Kidney (tissue), 14 donors: ENCODE measurements around the gene OTOF. TPM values are rescaled to one million over a fixed set of nuclear protein-coding genes. Genes with fewer than 3 reads are reported as not detected.

Experiments used
- DNase-seq, 5 donors: peaks; one replicate each; pipeline ENCODE4 v3.0.0-alpha.2; 2013 to 2020
- FAIRE-seq: peaks from 2 replicates; lab custom pipeline; 2012; peaks lifted over from hg19 to GRCh38; lab: Jason Lieb, UNC
- H3K27ac ChIP-seq, 2 donors: one replicate each; pipeline ENCODE4 v1.7.0; 2013; ENCODE audit warnings: low read depth in 2 of 2, low read length in 2 of 2, inconsistent platforms in 1 of 2
- H3K27me3 ChIP-seq: one replicate; pipeline ENCODE4 v1.7.1; 2013; ENCODE audit warnings: low read length, inconsistent platforms; ENCODE audit not compliant: control insufficient read depth, insufficient read depth
- H3K36me3 ChIP-seq, 3 donors: one replicate each; pipeline versions ENCODE4 v1.7.0 to v1.7.1; 2013; ENCODE audit warnings: low read length in 3 of 3, control low read depth in 1 of 3, inconsistent platforms in 1 of 3; ENCODE audit not compliant: insufficient read depth in 3 of 3, control insufficient read depth in 2 of 3
- H3K4me1 ChIP-seq, 3 donors: one replicate each; pipeline versions ENCODE4 v1.7.0 to v1.7.1; 2013; ENCODE audit warnings: low read length in 3 of 3, inconsistent platforms in 1 of 3, low read depth in 1 of 3; ENCODE audit not compliant: control insufficient read depth in 2 of 3, insufficient read depth in 2 of 3
- H3K4me3 ChIP-seq, 3 donors: one replicate each; pipeline versions ENCODE4 v1.7.0 to v1.8.1; 2013; ENCODE audit warnings: low read length in 3 of 3, control low read depth in 1 of 3, inconsistent platforms in 1 of 3
- H3K9ac ChIP-seq, 3 donors: one replicate each; pipeline versions ENCODE4 v1.7.0 to v1.7.1; 2013; ENCODE audit warnings: low read length in 3 of 3, control low read depth in 1 of 3, inconsistent platforms in 1 of 3
- H3K9me3 ChIP-seq, 3 donors: one replicate each; pipeline versions ENCODE4 v1.7.0 to v1.7.1; 2013; ENCODE audit warnings: low read length in 3 of 3, control low read depth in 1 of 3, inconsistent platforms in 1 of 3; ENCODE audit not compliant: control insufficient read depth in 2 of 3, insufficient read depth in 1 of 3
- intact Hi-C: fragments of 100-400 bp; cut with DNase I; formaldehyde crosslinking; loops from one replicate; pipeline ENCODE4 v1.11.1; 2022
- polyA plus RNA-seq: library from polyadenylated mRNA; stranded (reverse); fragments of 350-450 nt; fragmentation: Illumina TruSeq; extraction: RNeasy Lipid Tissue Mini Kit (QIAGEN cat#74804); gene quantifications from one replicate; pipeline ENCODE4 v1.2.3, GENCODE V29; 2014; ENCODE audit warnings: low read depth, low replicate concordance; ENCODE audit not compliant: insufficient read depth
- total RNA-seq: library from RNA; stranded (reverse); fragmentation: NEBNext Ultra II Directional; extraction: Animal tissue kit (Norgen Biotek cat#: 25700); gene quantifications from one replicate; pipeline ENCODE4 v1.2.1, GENCODE V29; 2021
- TF ChIP-seq, protein P1 (sequence below): IDR thresholded peaks from 3 replicates; pipeline ENCODE4 v1.5.1; 2012; ENCODE audit warnings: mild to moderate bottlenecking, moderate library complexity, borderline replicate concordance; ENCODE audit not compliant: insufficient read depth; ENCODE audit errors: extremely low read depth
- donor health status: control.
- donor health status: control.
- donor health status: control.
- donor health status: control.
- donor health status: control.
- donor health status: DM: yes; HTN: yes; CAD: no.
- donor health status: Normal renal cell carcinoma (clear cell type).

The OTOF gene
- total and polyA plus RNA-seq, 2 donors from 2014 or later, result 0.16 TPM; not detected in 1

DNA sequence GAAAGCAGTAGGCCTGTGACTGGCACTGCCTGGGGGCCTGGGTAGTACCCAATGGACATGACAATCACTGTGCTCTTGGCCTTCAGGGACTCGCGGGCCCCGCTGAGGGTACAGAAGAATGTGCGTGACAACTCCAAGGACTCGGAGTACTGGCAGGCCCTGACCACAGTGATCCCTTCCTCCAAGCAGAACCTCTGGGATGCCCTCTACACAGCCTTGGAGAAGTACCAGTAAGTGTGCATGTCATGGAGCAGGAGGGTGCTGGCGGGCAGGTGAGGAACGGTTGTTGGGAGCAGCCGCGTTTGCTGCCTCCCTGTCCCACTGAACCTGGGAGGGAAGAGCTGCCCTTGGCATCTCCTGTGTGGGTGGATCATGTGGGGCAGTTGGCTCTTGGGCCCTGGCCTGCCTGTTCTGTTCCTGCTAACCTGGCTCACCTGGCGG, 23.3 kb downstream of the OTOF start:
- DNase-seq, result no peak
- TF ChIP-seq, protein P1, sequence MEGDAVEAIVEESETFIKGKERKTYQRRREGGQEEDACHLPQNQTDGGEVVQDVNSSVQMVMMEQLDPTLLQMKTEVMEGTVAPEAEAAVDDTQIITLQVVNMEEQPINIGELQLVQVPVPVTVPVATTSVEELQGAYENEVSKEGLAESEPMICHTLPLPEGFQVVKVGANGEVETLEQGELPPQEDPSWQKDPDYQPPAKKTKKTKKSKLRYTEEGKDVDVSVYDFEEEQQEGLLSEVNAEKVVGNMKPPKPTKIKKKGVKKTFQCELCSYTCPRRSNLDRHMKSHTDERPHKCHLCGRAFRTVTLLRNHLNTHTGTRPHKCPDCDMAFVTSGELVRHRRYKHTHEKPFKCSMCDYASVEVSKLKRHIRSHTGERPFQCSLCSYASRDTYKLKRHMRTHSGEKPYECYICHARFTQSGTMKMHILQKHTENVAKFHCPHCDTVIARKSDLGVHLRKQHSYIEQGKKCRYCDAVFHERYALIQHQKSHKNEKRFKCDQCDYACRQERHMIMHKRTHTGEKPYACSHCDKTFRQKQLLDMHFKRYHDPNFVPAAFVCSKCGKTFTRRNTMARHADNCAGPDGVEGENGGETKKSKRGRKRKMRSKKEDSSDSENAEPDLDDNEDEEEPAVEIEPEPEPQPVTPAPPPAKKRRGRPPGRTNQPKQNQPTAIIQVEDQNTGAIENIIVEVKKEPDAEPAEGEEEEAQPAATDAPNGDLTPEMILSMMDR, result no peak
- no peaks in the 10 kb centered on the region for H3K27me3 ChIP-seq
- no peaks in the 10 kb centered on the region for H3K9me3 ChIP-seq
- intact Hi-C loops, result no loop called here
- H3K9ac ChIP-seq, result no peak overlapping the region
- no peak overlapping the region for H3K4me3 ChIP-seq
- FAIRE-seq, result no peak
- no peaks in the 10 kb centered on the region for H3K4me1 ChIP-seq
- H3K27ac ChIP-seq, result no peak overlapping the region
- H3K36me3 ChIP-seq, result no peaks in the 10 kb centered on the region

DNA sequence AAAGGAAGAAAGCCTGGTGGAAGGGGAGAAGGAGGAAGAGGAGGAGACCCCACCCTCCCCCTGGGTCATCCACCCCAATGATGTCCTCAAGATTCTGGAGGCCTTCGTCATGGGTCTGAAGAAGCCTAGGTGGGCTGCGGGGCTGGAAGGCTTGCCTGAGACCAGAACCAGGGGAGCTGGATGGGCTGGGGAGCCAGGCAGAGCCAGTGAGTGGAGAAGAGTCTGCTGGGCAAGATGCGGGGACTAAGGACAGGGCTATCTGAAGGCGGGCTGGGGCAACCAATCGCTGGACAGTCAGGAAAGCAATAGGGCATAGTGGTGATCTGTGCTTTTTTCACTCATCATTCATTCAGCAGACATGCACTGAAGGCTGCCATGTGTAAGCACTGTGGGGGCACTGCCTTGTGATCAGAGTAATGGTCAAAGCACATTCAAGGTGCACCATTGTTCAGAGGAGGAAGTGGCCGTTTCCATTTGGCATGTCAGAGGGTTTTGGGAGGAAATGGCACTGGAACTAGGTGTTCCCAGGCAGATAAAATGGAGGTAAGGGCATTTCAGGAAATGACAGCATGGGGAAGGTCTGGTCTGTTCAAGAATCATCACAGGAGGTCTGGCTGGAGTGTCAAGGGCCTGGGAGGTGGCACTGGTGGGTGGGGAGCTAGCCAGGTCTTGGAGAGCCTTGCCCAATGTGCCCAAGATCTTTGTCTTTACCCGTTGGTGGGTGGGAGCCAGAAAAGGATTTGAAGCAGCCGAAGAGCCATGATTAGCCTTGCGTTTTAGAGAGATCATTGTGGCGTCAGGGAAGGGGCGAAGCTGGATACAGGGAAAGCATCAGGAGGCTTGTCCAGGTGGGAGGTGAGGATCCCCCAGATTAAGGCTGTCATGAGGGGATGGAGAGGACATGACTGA, 24.2 kb downstream of the OTOF start:
- Histone ChIP-seq H3K9me3 (no peaks in the 10 kb centered on the region), H3K36me3 (no peaks in the 10 kb centered on the region), H3K27ac (no peak overlapping the region), H3K27me3 (no peaks in the 10 kb centered on the region), H3K4me3 (no peak overlapping the region), H3K4me1 (no peaks in the 10 kb centered on the region), H3K9ac (no peak overlapping the region)
- DNase-seq, result no peak
- TF ChIP-seq, protein P1, result no peak
- no peak for FAIRE-seq
- intact Hi-C loops, result no loop called here

DNA sequence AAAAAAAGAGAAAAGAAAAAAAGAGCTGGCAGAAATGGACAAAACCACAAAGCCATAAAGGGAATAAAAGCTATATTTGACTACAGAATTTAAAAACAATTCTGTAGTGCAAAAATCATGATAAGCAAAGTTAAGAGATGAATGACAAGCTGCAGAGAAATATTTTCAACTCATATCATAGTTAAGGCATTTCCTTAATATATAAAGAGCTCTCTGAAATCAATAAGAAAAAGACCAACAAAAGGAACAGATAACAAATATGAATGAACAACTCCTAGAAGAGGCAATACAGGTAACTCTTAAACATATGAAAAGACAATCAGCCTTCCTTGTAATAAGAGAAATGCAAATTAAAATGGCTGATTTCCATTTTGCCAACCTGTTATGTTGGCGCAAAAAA, 26.2 kb downstream of the OTOF start:
- no peak for FAIRE-seq
- no peak overlapping the region for H3K4me3 ChIP-seq
- intact Hi-C loops, result no loop called here
- H3K4me1 ChIP-seq, result no peaks in the 10 kb centered on the region
- DNase-seq, result no peak
- TF ChIP-seq, protein P1, result no peak
- H3K9me3 ChIP-seq, result no peaks in the 10 kb centered on the region
- H3K9ac ChIP-seq, result no peak overlapping the region
- H3K27ac ChIP-seq, result no peak overlapping the region
- H3K27me3 ChIP-seq, result no peaks in the 10 kb centered on the region
- H3K36me3 ChIP-seq, result no peaks in the 10 kb centered on the region
